ENCODE results near the gene PIK3R5.
"Not testable (repeated sequence)": the region's sequence is repeated elsewhere in the genome, so short reads cannot be mapped to it uniquely, and the experiment has no call there.

The PIK3R5 gene

GRCh38 chr17:8988263-8988935, 22.9 kb upstream of the PIK3R5 start:
- DNase-seq (ENCODE audit: extremely low read depth in 1 of 2, low read depth in 1 of 2) = not testable (repeated sequence)

DNA sequence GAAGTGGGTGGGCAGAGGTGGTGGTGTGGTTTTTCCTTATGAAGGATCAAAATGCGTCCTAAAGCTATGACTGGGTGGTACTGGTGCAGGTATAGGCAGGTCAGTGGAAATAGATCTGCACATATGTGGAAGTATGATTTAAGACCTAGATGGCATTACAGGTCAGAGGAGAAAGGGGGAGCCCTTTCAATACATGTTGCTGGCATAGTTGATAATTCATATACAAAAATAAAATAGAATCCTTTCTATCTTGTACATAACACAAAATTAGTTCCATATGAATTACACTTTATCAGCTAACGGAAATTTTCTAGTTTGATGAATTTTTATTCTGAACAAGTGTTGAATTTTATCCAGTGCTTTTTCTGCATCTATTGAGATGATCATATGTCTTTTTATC, 20.8 kb upstream of the PIK3R5 start:
- no peak for DNase-seq (ENCODE audit: extremely low read depth in 1 of 2, low read depth in 1 of 2)

DNA sequence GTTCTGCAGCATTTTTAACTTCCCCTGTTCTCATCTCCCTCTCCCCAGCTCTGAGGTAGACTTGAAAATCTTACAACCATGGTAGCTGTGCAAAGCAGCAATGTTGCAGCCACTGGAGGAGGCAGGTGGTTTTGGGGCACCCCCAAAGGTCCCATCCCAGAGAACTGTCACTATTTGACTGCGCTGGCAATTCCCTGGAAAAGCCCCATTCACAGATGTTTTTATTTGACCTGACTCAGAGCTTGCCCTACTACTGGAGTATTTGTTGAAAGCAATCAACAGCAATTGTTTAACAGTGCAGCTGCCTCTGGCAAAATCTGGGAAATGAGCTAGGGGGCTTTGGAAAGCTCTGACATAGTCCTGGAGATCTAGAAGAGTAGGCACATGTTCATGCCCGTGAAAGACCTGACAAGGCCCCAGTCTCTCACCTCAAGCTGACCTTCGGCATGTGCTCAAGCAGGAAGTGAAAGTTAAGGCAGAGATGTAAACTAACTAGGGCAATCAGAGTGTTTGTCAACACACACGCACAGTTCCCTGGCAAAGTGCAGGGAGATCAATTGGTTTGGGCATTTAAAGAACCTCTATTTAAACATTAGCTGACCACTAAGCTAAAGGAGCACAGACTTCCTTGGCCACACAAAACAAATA, 19.7 kb upstream of the PIK3R5 start:
- no peak for DNase-seq (ENCODE audit: extremely low read depth in 1 of 2, low read depth in 1 of 2)

GRCh38 chr17:8984225-8984624, 18.7 kb upstream of the PIK3R5 start:
- DNase-seq (ENCODE audit: extremely low read depth in 1 of 2, low read depth in 1 of 2) = not testable (repeated sequence)

DNA sequence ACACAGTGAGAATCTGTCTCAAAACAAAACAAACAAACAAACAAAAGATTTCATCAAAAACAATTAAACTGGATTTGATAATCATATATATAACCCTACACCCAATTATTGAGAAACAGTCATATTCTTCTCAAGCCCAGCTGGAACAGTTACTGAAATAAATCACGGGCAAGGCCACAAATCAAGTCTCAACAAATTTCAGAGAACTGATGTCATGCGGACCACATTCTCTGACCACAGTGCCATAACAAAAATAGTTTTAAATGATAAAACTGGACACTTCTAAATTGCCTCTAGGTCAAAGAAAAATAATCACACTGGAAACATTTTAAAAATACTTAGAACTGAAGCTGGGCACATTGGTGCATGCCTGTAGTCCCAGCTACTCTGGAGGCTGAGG, 15.9 kb upstream of the PIK3R5 start:
- no peak for DNase-seq (ENCODE audit: extremely low read depth in 1 of 2, low read depth in 1 of 2)

DNA sequence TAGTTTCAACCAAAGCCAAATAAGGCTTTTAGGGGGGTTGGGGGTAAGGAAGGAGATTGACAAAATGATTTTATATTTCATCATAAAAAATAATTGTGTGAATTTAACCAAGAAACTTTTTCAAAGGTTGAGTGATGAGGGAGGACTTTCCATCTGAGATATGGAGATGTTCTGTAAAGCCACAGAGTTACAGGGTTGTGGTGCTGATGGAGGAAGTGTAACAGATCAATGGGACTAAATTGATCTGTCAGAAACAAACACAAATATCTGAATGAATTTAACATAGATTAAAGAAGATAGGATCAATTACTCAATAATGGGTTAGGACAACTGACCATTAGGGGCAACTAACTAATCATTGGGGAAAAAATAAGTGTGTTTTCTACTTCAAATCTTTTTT, 14.2 kb upstream of the PIK3R5 start:
- DNase-seq (ENCODE audit: extremely low read depth in 1 of 2, low read depth in 1 of 2) = no peak

- no peak for DNase-seq (ENCODE audit: extremely low read depth in 1 of 2, low read depth in 1 of 2)
Measured at GRCh38 chr17:8976638-8977037, 11.1 kb upstream of the PIK3R5 start.

DNA sequence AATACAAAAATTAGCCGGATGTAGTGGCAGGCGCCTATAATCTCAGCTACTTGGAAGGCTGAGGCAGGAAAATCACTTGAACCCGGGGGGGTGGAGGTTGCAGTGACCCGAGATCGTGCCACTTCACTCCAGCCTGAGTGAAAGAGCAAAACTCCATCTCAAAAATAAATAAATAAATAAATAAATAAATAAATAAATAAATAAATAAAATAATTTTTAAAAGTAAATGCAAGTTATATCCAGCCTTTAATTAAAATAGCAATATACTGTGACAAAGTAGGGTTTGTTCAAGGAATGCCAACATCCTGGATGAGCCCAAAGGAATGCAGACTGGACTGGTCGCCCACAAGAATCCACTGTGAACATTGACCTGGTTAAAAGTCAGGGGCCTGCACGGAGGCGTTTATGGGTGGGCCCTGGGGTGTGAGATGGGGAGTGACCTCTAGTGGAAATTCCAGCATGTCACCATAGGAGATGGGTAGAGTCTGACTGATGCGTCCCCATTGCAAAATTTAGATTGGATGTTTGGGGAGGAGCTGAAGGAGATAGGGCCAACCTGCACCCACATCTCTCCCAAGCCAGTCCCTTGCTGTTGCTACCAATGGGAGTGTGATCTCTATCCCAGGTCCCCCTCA, 9.7 kb upstream of the PIK3R5 start:
- DNase-seq (ENCODE audit: extremely low read depth in 1 of 2, low read depth in 1 of 2) = no peak

DNA sequence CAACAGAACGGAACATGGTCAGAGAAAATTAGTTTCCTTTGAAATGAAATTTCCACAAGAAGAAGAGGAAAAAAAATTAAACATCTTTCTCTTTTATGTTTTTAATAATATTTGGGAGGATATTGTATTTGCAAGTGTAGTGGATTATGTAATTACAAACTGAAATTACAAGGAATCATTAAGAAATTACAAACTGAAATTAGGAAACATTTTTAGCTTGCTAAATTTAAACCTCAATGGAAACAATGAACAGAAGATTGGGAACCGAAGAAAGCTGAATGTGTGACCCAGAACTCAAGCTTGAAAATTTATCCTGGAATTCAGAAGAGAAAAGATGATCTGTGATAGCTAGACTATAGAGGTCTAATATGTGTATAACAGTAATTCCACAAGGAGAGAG, 4.4 kb upstream of the PIK3R5 start:
- DNase-seq (ENCODE audit: extremely low read depth in 1 of 2, low read depth in 1 of 2) = no peak

- DNase-seq (ENCODE audit: extremely low read depth in 1 of 2, low read depth in 1 of 2) = no peak
Measured at GRCh38 chr17:8968503-8968902, 3.0 kb upstream of the PIK3R5 start.

DNA sequence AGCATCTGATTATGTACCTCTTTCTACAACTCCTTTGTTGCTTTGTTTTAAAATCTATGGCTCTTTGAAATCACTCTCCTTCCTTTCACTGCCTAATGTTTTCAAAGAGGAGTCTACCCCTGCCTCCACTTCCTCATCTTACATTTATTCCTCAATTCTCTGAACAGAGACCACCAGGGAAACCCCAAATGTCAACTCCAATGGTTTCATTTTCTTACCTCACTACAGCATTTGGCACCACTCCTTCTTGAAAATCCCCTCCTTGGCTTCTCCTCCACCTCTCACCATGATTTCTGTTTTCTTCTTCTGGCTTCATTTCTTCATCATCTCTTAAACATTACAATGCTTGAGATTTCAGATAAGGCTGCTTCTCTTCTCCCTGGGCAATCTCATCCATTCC, 2.4 kb upstream of the PIK3R5 start:
- DNase-seq (ENCODE audit: extremely low read depth in 1 of 2, low read depth in 1 of 2) = no peak

DNA sequence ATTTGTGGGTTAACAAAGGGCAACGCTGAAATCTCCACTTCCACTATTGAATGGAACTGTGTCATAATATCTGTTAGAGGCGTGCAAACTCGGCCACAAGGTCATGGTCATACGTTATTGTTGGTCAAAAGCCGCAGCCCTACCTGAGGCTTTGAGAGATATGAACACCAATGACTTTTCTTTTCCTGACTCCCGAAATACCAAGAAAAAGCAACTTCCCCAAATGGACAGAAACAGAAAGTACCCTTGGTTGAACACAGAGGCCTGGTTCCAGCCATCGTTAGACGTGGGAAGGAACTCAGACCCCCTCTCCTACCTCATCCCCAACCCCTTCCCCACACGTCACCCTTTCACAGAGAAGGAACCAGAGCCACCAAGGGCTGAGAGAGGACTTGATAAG, 1.4 kb upstream of the PIK3R5 start:
- no peak for DNase-seq (ENCODE audit: extremely low read depth in 1 of 2, low read depth in 1 of 2)

DNA sequence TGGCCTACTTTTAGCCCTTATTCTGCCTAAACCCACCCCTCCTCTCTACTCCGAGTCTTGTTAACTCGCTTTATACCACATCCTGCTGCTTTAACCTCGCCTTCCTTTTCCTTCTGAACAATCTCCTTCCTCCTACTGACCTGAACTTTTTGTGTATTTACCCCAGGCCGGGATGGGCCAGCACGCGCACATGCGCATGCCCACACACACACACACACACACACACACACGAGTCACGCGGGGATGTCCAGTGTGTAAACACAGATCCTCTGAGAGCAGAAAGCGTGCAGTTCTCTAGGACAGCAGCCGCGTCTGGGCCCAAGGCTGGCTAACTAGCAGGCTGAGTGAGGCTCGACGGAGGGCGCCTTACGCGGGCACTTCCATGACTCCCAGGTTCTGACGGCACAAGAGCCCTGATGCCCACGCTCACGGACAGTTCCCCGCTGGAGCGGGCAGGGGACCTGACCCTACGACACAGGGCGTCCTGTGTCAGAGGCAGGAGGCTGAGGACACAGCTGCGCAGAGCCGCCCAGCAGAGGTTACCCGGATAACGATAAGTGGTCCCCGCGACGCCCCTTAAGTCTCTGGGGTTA, 610 bp downstream of the PIK3R5 start:
- no peak for DNase-seq (ENCODE audit: extremely low read depth in 1 of 2, low read depth in 1 of 2)

- DNase-seq (ENCODE audit: extremely low read depth in 1 of 2, low read depth in 1 of 2) = no peak
Measured at GRCh38 chr17:8963647-8964258, 1.8 kb downstream of the PIK3R5 start.

DNA sequence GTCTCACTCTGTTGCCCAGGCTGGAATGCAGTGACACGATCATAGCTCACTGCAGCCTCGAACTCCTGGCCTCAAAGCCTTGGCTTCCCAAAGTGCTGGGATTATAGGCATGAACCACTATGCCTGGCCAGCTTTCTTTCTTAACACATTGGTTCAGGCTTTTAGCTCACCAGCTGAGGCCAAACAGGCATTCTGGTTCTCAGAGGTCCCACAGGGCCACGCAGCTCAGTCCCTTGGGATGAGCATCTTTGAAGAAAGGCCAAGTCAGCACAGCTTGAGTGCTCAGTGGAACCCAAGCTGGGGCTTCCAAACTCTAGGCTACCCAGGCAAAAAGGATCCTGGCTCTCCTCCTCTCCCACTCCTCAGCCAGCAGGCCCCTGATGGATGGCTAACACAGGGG, 2.5 kb downstream of the PIK3R5 start:
- no peak for DNase-seq (ENCODE audit: extremely low read depth in 1 of 2, low read depth in 1 of 2)

DNA sequence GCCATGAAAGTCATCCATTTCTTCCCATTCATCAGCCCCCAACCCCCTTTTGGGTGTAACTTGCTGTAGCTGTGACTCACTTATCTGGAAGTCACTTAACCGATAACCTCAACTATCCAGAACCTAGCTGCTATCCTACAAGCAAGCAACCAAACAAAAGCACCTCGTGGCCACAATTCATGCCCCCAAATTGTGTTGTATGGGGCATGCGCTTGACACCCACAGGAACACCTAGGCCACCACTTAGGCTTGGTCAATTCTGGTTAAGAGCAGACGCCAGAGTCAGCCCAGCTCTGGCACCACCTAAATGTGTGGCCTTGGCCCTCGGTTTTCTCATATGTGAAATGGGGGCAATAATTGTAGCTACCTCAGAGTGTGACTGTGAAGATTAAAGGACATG, 3.7 kb downstream of the PIK3R5 start:
- no peak for DNase-seq (ENCODE audit: extremely low read depth in 1 of 2, low read depth in 1 of 2)

DNA sequence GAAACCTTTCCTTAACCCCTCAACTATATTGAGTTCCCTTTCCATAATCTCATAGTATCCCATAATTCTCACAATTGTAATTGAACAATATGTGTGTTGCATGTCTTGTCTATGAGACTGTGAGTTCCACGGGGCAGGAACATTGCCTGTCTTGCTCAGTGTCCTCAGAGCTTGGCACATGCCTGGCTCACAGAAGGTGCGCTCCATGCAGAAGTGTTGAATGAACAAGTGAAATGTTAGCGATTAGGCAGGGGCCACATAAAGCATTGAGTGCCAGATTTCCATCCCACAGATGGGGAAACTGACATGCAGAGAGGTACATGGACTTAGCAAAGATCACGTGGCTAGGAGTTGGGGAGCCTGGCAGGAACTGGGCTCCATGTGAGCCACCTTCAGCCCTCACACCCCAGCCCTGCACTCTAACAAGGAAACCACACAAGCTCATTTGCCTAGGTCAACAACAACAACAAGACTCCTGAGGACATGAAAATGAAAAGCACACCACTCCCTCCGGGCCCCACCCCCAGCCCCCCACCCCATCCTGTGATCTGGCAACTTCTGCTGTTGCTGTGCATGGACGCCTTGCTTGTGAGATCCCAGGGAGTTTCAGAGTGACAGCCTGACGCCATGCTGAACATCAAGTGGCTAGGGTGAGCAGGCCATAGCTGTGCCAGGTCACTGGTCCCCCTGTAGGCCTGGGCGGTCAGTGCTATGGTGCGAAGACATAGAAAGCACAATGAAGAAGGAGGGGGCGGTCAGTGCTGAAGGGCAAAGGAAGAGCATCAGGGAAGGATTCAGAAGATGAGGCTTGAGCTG, 5.0 kb downstream of the PIK3R5 start:
- DNase-seq (ENCODE audit: extremely low read depth in 1 of 2, low read depth in 1 of 2) = no peak

DNA sequence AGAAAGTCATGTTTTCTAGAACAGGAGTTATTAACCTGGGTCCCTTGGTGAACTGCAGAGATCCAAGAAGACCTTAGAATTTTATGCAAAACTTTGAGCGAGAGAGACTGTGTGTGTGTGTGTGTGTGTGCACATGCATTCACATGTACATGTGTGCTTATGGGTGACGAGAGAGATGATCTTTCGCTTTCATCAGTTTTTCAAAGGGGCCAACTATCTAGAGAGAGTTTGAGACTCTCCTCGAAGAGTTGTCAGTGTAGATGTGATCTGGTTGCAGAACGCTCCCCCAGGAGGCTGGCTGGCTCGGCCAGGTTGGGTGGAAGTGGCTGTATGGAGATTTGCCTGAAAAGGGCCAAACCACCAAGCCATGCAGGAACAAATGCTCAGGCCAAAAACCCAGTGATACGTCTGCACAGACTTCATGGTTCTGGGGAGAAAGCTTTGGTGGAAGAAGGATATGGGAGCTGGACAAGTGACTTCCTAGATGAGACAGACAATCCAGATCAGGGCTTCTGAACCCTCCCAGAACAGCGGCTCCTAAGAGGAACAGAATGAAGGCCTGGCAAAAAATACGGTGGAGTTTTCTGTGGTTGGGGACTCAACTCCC, 6.1 kb downstream of the PIK3R5 start:
- DNase-seq (ENCODE audit: extremely low read depth in 1 of 2, low read depth in 1 of 2) = no peak

DNA sequence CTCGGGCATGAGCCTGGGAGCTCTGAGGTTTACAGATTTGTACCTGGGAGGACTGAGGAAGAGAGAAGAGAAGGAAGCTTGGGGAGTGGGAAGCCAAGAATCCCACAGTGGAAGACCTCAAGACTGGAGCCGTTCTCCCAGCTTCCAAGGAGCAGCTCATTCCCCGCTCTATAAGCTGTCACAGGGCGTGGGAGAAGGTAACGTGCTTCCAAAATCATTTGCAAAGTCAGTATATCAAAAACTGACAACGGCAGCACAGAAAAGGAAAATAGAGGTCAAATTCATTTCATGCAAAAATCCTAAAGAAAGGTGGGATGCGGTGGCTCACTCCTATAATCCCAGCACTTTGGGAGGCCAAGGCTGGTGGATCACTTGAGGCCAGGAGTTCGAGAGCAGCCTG, 7.8 kb downstream of the PIK3R5 start:
- no peak for DNase-seq (ENCODE audit: extremely low read depth in 1 of 2, low read depth in 1 of 2)

DNA sequence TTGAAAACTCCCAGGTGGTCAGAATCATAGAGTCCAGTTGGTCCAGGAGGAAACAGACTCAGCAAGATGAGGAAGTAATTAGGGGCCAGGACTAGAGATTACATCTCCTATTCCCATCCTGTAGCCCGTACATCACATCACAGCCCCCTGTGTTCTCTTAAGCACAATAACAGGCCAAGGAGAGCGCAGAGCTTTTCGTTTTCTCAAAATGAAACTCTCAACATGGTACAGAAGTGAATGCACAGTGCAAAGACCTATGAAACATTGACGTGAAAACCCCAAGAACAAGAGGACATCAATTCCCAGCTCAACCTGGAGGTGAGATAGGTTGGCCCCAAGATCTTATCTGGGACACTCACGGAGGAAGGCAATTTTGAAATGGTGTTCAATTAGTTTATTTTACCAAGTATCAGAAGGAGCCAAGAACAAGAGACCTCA, 9.0 kb downstream of the PIK3R5 start:
- DNase-seq (ENCODE audit: extremely low read depth in 1 of 2, low read depth in 1 of 2) = no peak
